Measurements from ENCODE around the gene RAB14. TPM values are rescaled to one million over a fixed set of nuclear protein-coding genes. Genes with fewer than 3 reads are reported as not detected.

Gene RAB14
- total RNA-seq, 1 experiment from 2014 or later: 49.5 TPM

DNA sequence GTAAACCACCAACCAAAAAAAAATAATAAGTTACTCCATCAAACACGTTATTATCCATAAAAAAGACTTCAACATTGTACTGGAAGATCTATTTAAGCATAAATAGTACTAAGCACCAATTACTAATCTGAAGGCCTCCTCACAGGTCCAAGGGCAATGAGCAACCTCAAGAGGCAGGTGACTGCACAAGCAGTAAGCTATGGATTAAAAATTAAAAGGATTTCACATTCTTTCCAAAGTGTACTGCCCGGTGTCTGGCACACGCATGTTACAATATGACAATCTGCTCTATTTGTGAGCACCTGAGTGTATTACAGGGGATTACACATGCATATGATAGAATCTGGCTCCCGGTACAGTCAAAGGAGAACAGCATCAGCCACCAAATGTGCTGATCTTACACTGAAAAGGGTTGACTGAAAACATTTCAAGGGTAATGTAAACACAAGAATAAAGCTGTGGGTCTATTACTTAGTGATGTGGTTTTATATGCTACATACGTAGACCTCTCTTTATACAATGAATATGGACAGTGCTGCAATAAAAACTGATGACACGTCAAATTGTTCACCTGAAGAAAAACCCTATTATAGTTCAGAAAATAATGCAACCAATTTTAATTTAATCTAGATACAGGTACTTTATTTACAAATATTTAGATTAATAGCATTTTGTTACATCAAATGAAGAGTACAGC lies 22.8 kb downstream of the RAB14 start:
- no peak for DNase-seq
- Histone ChIP-seq H3K4me2 (ENCODE audit: low read depth, low read length, poor library complexity, severe bottlenecking) (no peak overlapping the region), H3K9ac (ENCODE audit: low read length) (no peak overlapping the region), H3K79me2 (ENCODE audit: low read length) (peaks cover 73% of the 10 kb centered on the region), H3K4me3 (ENCODE audit: low read length) (no peak overlapping the region), H3K9me2 (replicated peaks; ENCODE audit: insufficient read depth, low read length) (no peaks in the 10 kb centered on the region), H3K36me3 (ENCODE audit: insufficient read depth, low read length) (peaks cover 73% of the 10 kb centered on the region), H3K9me3 (ENCODE audit: low read length) (no peaks in the 10 kb centered on the region), H3K27ac (ENCODE audit: low read length) (peak overlapping the region; percentile 86), H3K4me1 (ENCODE audit: low read length) (peaks cover 88% of the 10 kb centered on the region), H3K27me3 (ENCODE audit: low read length) (no peaks in the 10 kb centered on the region), H4K20me1 (ENCODE audit: insufficient read depth, low read depth, low read length) (peaks cover 3% of the 10 kb centered on the region), H2AFZ (ENCODE audit: low read length) (no peak overlapping the region)

DNA sequence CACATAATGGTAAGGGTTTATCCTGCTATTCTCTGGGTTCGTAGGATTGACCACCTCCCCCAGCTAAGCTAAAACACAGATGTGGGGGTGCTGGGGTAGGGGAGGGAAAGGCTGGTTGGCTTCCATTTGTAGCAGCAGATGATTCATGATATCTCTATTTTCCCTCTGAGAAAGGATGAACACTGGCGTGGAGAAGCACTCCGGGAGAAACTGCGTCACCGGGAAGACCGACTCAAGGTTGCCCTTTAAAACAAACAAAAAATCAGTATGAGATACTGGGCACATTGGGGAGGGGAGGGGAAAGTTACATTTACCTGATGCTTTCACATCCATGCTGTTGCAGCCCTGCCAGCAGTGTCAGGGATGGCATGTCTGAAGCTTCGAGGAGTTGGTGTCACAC lies 28.2 kb downstream of the RAB14 start:
- peaks cover 94% of the 10 kb centered on the region for H3K36me3 ChIP-seq (ENCODE audit: insufficient read depth, low read length)

DNA sequence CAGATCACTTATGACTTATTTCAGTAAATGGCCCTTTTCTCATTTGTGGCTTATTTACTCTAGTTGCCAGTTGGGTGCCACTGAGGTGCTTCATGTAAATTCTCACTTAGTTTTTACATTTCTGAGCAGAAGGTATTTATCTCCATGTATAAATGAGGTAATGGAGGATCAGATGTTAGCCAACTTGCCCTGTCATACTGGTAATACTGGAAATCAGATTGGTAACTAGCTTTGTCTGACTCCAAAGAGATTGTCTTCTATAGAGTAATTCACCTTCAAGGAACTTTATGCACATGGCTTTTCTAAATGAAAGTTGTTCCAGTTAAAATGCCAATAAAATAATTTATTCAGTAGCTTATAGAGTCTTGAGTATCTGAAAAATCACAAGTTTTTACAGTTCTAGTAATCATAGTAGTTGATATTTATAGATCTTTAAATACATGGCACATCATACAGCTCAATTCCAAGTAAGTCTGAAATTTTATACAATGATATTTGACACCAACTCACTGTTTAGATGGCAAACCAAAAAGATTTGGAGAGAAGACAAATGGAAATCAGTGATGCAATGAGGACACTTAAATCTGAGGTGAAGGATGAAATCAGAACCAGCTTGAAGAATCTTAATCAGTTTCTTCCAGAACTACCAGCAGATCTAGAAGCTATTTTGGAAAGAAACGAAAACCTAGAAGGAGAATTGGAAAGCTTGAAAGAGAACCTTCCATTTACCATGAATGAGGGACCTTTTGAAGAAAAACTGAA lies 28.8 kb downstream of the RAB14 start:
- Histone ChIP-seq H3K27me3 (ENCODE audit: low read length) (no peaks in the 10 kb centered on the region), H3K4me2 (ENCODE audit: low read depth, low read length, poor library complexity, severe bottlenecking) (no peak overlapping the region), H3K36me3 (ENCODE audit: insufficient read depth, low read length) (peaks cover 94% of the 10 kb centered on the region), H3K27ac (ENCODE audit: low read length) (peak overlapping the region; percentile 86), H2AFZ (ENCODE audit: low read length) (no peak overlapping the region), H4K20me1 (ENCODE audit: insufficient read depth, low read depth, low read length) (no peaks in the 10 kb centered on the region), H3K4me1 (ENCODE audit: low read length) (peaks cover 64% of the 10 kb centered on the region), H3K9ac (ENCODE audit: low read length) (no peak overlapping the region), H3K4me3 (ENCODE audit: low read length) (no peak overlapping the region), H3K9me3 (ENCODE audit: low read length) (no peaks in the 10 kb centered on the region), H3K9me2 (replicated peaks; ENCODE audit: insufficient read depth, low read length) (no peaks in the 10 kb centered on the region), H3K79me2 (ENCODE audit: low read length) (peaks cover 39% of the 10 kb centered on the region)
- DNase-seq: no peak

More for the DNA sequence above, 28.2 kb downstream of the RAB14 start:
- H3K4me1 ChIP-seq (ENCODE audit: low read length): peaks cover 70% of the 10 kb centered on the region
- peak overlapping the region; percentile 86 for H3K27ac ChIP-seq (ENCODE audit: low read length)
- H3K79me2 ChIP-seq (ENCODE audit: low read length): peaks cover 45% of the 10 kb centered on the region
- no peak for DNase-seq
- no peak overlapping the region for H3K4me2 ChIP-seq (ENCODE audit: low read depth, low read length, poor library complexity, severe bottlenecking)
- no peaks in the 10 kb centered on the region for H3K9me3 ChIP-seq (ENCODE audit: low read length)
- no peaks in the 10 kb centered on the region for H4K20me1 ChIP-seq (ENCODE audit: insufficient read depth, low read depth, low read length)
- no peak overlapping the region for H2AFZ ChIP-seq (ENCODE audit: low read length)
- no peaks in the 10 kb centered on the region for H3K27me3 ChIP-seq (ENCODE audit: low read length)
- no peaks in the 10 kb centered on the region for H3K9me2 ChIP-seq (replicated peaks; ENCODE audit: insufficient read depth, low read length)
- H3K4me3 ChIP-seq (ENCODE audit: low read length): no peak overlapping the region
- no peak overlapping the region for H3K9ac ChIP-seq (ENCODE audit: low read length)

DNA sequence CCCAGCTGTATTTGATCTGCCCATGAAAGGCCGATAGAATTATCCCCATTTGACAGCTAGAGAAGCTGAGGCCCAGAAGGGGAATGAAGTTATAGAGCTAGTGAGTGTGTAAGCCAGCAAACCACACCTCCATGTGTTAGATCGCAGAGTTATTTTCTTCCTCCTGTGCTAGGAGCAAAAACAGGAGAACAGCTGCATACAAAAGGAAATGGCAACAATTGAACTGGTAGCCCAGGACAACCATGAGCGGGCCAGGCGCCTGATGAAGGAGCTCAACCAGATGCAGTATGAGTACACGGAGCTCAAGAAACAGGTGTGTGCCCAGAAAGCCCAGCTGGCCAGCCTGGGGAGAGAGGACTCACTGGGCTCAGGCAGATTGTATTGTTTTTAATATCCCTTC lies 30.4 kb downstream of the RAB14 start:
- Histone ChIP-seq H3K36me3 (ENCODE audit: insufficient read depth, low read length) (peaks cover 88% of the 10 kb centered on the region), H4K20me1 (ENCODE audit: insufficient read depth, low read depth, low read length) (no peaks in the 10 kb centered on the region), H3K4me1 (ENCODE audit: low read length) (peaks cover 51% of the 10 kb centered on the region), H2AFZ (ENCODE audit: low read length) (no peak overlapping the region), H3K9me2 (replicated peaks; ENCODE audit: insufficient read depth, low read length) (no peaks in the 10 kb centered on the region), H3K27ac (ENCODE audit: low read length) (peak overlapping the region; percentile 46), H3K9me3 (ENCODE audit: low read length) (no peaks in the 10 kb centered on the region), H3K4me2 (ENCODE audit: low read depth, low read length, poor library complexity, severe bottlenecking) (no peak overlapping the region), H3K4me3 (ENCODE audit: low read length) (no peak overlapping the region), H3K79me2 (ENCODE audit: low read length) (peaks cover 29% of the 10 kb centered on the region), H3K9ac (ENCODE audit: low read length) (no peak overlapping the region), H3K27me3 (ENCODE audit: low read length) (no peaks in the 10 kb centered on the region)
- DNase-seq: no peak

DNA sequence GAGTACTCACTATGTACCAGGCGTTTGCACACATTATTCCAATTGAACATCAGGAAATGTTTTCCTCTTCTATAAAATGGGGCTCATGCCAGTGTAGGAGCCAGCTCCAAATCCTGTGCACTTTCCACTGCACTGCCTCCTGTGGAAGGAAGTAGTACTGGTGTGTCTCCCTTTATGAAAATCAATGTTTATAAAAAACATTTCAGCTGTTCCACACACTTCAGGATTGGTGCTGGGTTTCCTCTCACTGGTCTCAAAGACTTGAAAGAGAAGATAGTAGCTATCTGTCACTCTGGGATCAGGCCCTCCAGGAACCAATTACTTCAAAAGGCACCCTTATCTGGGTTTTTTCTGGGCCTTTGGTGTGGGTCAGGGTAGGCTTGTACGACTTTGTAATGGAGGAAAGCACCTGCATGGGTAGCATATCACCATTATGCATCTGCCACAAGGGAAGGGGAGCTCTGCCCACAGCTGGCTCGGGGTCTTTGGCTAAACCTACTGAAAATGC lies 32.5 kb downstream of the RAB14 start:
- no peak overlapping the region for H3K4me2 ChIP-seq (ENCODE audit: low read depth, low read length, poor library complexity, severe bottlenecking)
- no peak overlapping the region for H3K9ac ChIP-seq (ENCODE audit: low read length)
- no peaks in the 10 kb centered on the region for H3K9me2 ChIP-seq (replicated peaks; ENCODE audit: insufficient read depth, low read length)
- no peak overlapping the region for H2AFZ ChIP-seq (ENCODE audit: low read length)
- H3K79me2 ChIP-seq (ENCODE audit: low read length): peaks cover 34% of the 10 kb centered on the region
- no peak for DNase-seq
- H3K27me3 ChIP-seq (ENCODE audit: low read length): no peaks in the 10 kb centered on the region
- peaks cover 88% of the 10 kb centered on the region for H3K36me3 ChIP-seq (ENCODE audit: insufficient read depth, low read length)
- no peaks in the 10 kb centered on the region for H4K20me1 ChIP-seq (ENCODE audit: insufficient read depth, low read depth, low read length)
- H3K4me1 ChIP-seq (ENCODE audit: low read length): peaks cover 50% of the 10 kb centered on the region
- no peak overlapping the region for H3K27ac ChIP-seq (ENCODE audit: low read length)
- no peak overlapping the region for H3K4me3 ChIP-seq (ENCODE audit: low read length)
- no peaks in the 10 kb centered on the region for H3K9me3 ChIP-seq (ENCODE audit: low read length)

DNA sequence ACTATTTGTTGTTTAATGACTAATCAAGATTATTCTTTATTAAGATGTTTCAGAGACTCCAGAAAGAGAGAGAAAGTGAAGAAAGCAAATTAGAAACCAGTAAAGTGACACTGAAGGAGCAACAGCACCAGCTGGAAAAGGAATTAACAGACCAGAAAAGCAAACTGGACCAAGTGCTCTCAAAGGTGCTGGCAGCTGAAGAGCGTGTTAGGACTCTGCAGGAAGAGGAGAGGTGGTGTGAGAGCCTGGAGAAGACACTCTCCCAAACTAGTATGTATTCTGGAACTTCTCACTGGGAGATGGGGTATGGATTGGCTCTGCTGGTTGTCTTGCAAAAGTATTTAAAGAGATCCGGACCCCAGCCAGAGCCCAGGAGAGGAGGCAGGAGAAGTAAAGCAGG lies 33.6 kb downstream of the RAB14 start:
- H3K36me3 ChIP-seq (ENCODE audit: insufficient read depth, low read length): peaks cover 84% of the 10 kb centered on the region
- no peaks in the 10 kb centered on the region for H3K9me2 ChIP-seq (replicated peaks; ENCODE audit: insufficient read depth, low read length)
- H3K4me3 ChIP-seq (ENCODE audit: low read length): no peak overlapping the region
- H3K4me2 ChIP-seq (ENCODE audit: low read depth, low read length, poor library complexity, severe bottlenecking): no peak overlapping the region
- peak overlapping the region; percentile 31; the same call in 1 of the 2 replicates for H3K27ac ChIP-seq (ENCODE audit: low read length)
- no peak for DNase-seq
- H3K9ac ChIP-seq (ENCODE audit: low read length): no peak overlapping the region
- no peaks in the 10 kb centered on the region for H3K27me3 ChIP-seq (ENCODE audit: low read length)
- H4K20me1 ChIP-seq (ENCODE audit: insufficient read depth, low read depth, low read length): no peaks in the 10 kb centered on the region
- H3K4me1 ChIP-seq (ENCODE audit: low read length): peaks cover 40% of the 10 kb centered on the region
- peaks cover 33% of the 10 kb centered on the region for H3K79me2 ChIP-seq (ENCODE audit: low read length)
- H3K9me3 ChIP-seq (ENCODE audit: low read length): no peaks in the 10 kb centered on the region
- no peak overlapping the region for H2AFZ ChIP-seq (ENCODE audit: low read length)

DNA sequence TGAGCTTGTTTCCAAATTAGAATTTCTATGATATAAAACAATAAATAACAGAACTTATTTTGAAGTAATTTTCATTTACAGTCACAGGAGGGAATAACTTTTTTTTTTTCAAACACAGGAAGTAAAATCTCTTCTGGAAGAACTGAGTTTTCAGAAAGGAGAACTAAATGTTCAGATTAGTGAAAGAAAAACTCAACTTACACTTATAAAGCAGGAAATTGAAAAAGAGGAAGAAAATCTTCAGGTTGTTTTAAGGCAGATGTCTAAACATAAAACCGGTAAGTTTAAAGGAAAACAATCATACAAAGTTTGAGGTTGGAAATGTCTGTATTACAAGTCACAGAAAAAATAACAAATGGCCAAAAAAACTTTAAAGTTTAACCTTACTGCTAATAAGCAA lies 41.6 kb downstream of the RAB14 start:
- peak overlapping the region; percentile 49 for H3K9ac ChIP-seq (ENCODE audit: low read length)
- no peaks in the 10 kb centered on the region for H3K9me3 ChIP-seq (ENCODE audit: low read length)
- no peaks in the 10 kb centered on the region for H3K9me2 ChIP-seq (replicated peaks; ENCODE audit: insufficient read depth, low read length)
- no peak overlapping the region; the same call in 1 of the 2 replicates for H3K4me3 ChIP-seq (ENCODE audit: low read length)
- peaks cover 74% of the 10 kb centered on the region for H3K4me1 ChIP-seq (ENCODE audit: low read length)
- peaks cover 71% of the 10 kb centered on the region for H3K36me3 ChIP-seq (ENCODE audit: insufficient read depth, low read length)
- no peak overlapping the region for H2AFZ ChIP-seq (ENCODE audit: low read length)
- H3K4me2 ChIP-seq (ENCODE audit: low read depth, low read length, poor library complexity, severe bottlenecking): peak overlapping the region; percentile 32
- H4K20me1 ChIP-seq (ENCODE audit: insufficient read depth, low read depth, low read length): no peaks in the 10 kb centered on the region
- peak; percentile 73 for DNase-seq
- H3K79me2 ChIP-seq (ENCODE audit: low read length): peaks cover 45% of the 10 kb centered on the region
- no peaks in the 10 kb centered on the region for H3K27me3 ChIP-seq (ENCODE audit: low read length)
- peak overlapping the region; percentile 93 for H3K27ac ChIP-seq (ENCODE audit: low read length)

DNA sequence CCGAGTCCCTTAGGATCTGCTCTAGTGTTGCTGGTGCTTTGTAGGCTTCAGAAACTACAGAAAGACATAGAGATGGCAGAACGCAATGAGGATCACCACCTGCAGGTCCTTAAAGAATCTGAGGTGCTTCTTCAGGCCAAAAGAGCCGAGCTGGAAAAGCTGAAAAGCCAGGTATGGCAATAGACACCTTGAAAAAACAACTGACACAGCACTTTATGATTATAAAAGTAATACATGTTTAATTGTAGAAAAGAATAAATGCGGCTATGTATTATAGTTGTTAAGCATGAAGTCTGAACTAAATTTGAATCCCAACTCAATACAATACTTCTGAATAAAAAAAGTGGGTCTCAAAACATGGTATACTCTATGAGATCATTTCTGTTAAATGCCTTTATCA lies 43.7 kb downstream of the RAB14 start:
- Histone ChIP-seq H3K9me2 (replicated peaks; ENCODE audit: insufficient read depth, low read length) (no peaks in the 10 kb centered on the region), H3K4me1 (ENCODE audit: low read length) (peaks cover 85% of the 10 kb centered on the region), H3K36me3 (ENCODE audit: insufficient read depth, low read length) (peaks cover 76% of the 10 kb centered on the region), H3K9me3 (ENCODE audit: low read length) (no peaks in the 10 kb centered on the region), H4K20me1 (ENCODE audit: insufficient read depth, low read depth, low read length) (no peaks in the 10 kb centered on the region), H3K4me2 (ENCODE audit: low read depth, low read length, poor library complexity, severe bottlenecking) (peak overlapping the region; percentile 75), H2AFZ (ENCODE audit: low read length) (no peak overlapping the region), H3K27me3 (ENCODE audit: low read length) (no peaks in the 10 kb centered on the region), H3K79me2 (ENCODE audit: low read length) (peaks cover 50% of the 10 kb centered on the region), H3K4me3 (ENCODE audit: low read length) (no peak overlapping the region), H3K9ac (ENCODE audit: low read length) (peak overlapping the region; percentile 44), H3K27ac (ENCODE audit: low read length) (peak overlapping the region; percentile 93)
- DNase-seq: no peak
